Stimulated activated CD8-positive, alpha-beta memory T cell treated with anti-CD3 and anti-CD28 coated beads, Interleukin-7, amount 100 ng/mL, for 4 hours (primary cell): ENCODE results near the gene KLHL17.
"Not testable (repeated sequence)": the region's sequence is repeated elsewhere in the genome, so short reads cannot be mapped to it uniquely, and the experiment has no call there.

Source experiments
- DNase-seq, 2 donors: peaks; one replicate each; pipeline ENCODE4 v3.0.0-alpha.2; 2020; ENCODE audit warnings: low read depth in 2 of 2

The KLHL17 gene

GRCh38 chr1:967466-968343, 7.3 kb downstream of the KLHL17 start:
- DNase-seq: no peak

- DNase-seq: no peak
Observed at GRCh38 chr1:969260-969855, 9.0 kb downstream of the KLHL17 start.

DNA sequence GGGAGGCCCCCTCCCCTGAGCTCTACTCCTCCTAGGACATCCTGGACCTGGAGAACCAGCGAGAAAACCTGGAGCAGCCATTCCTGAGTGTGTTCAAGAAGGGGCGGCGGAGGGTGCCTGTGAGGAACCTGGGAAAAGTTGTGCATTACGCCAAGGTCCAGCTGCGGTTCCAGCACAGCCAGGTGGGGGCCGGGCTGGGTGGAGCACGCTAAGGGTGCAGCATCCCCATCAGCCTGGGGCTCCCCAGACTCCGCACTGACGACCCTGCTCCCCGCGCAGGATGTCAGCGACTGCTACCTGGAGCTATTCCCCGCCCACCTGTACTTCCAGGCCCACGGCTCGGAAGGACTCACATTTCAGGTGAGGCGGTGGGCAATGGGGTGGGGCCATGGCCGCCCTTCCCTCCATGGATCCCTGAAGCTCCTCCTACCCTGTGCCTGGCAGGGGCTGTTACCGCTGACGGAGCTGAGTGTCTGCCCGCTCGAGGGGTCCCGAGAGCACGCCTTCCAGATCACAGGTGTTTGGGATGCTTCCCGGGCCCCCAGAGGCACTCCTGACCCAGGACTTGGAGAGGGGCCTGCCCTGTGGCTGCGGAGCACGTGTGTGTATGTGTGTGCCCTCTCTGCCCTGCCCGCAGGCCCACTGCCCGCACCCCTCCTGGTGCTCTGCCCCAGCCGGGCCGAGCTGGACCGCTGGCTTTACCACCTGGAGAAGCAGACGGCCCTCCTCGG, 10.0 kb downstream of the KLHL17 start:
- no peak for DNase-seq

DNA sequence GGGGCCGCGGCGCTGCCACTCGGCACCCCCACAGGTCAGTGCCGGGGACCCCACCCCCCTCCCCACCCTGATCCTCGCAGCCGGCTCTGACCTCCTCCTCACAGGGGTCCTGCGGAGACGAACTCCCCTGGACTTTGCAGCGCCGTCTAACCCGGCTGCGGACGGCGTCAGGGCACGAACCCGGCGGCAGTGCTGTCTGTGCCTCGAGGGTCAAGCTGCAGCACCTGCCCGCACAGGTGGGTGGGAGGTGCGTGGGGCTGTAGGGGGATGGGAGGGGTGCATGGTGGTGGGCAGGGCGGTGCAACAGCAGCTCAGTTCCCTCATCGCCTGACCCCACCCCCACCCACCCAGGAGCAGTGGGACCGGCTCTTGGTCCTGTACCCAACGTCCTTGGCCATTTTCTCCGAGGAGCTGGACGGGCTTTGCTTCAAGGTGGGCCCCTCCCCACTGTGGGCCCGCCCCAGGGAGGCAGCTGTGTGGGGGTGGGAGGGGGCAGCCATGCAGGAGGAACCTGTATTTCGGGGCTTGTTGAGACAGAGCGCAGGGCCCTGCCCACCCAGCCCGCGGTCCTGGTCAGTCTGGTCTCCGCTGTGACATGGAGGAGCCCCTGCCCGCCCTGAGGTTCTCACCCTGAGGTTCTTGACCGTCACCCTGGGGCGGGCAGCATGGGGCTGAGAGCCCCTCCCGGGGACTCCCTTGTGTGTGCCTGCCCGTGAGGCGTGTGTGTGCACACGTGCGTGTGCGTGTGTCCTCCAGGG, 10.8 kb downstream of the KLHL17 start:
- no peak for DNase-seq

DNA sequence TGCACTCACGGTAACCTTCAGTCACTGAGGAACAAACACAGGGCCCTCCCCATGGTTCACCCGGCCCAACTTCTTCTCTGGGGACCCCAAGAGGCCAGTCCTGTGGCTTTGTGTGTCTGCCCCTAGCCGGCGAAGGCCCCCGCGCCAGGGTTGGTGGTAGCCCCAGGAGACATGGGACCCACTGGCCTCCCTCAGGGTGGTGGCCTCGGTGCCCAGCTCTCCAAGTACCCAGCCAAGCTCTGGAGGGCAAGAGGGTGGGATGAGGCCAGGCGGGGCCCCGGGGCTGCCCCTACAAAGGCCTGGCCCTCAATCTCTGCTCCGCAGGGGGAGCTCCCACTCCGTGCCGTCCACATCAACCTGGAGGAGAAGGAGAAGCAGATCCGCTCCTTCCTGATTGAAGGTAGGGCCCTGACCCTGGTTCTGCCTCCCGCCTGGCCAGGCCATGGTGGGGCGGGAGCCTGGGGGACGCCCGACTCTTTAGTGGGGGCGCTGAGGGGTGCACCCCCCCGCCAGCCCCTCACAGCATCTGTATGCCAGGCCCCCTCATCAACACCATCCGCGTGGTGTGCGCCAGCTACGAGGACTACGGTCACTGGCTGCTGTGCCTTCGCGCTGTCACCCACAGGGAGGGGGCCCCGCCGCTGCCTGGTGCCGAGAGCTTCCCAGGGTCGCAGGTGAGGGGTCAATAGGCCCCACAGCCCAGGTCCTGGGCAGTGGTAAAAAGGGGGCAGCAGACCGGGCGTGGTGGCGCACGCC, 11.5 kb downstream of the KLHL17 start:
- DNase-seq: no peak

DNA sequence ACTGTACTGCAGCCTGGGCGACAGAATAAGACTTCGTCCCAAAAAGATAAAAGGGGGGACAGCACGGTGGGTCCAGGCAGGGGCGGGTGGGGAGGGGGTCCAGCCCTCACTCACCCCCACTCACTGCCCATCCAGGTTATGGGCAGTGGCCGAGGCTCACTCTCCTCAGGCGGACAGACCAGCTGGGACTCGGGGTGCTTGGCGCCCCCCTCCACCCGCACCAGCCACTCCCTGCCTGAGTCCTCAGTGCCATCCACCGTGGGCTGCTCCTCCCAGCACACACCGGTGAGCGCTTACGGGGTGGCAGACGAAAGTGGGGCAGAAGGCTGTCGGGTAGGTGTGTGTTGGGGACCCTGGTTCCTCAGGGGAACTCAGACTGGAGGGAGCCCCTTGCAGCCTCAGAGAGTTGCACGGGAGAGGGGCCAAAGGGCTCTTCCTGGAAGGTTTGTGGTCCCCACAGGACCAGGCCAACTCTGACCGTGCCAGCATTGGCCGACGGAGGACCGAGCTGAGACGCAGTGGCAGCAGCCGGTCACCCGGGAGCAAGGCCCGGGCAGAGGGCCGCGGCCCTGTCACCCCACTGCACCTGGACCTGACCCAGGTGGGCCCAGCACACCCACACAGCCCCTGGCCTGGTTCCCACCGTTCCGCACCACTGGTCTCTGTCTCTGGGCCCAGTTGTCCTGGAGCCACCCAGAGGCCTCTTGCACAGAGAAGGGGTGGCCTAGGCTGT, 12.5 kb downstream of the KLHL17 start:
- no peak for DNase-seq

- no peak for DNase-seq
Observed at GRCh38 chr1:973459-974292, 13.3 kb downstream of the KLHL17 start.

DNA sequence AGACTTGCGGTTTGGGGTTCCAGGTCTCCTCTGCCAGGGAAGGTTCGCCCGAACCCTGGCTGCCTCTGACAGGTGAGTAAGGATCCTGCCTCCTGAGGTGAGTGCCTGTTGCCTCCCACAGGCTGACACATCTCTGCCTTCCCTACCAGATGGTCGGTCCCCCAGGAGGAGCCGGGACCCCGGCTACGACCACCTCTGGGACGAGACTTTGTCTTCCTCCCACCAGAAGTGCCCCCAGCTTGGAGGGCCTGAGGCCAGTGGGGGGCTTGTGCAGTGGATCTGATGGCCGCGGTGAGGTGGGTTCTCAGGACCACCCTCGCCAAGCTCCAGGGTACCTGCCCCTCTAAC, 13.9 kb downstream of the KLHL17 start:
- DNase-seq: no peak

GRCh38 chr1:974687-975328, 14.4 kb downstream of the KLHL17 start:
- DNase-seq: no peak

- DNase-seq: no peak
Observed at GRCh38 chr1:975365-975764, 15.0 kb downstream of the KLHL17 start.

- DNase-seq: peak in 1 of 2 donors; percentile 52
Observed at GRCh38 chr1:975896-976683, 15.7 kb downstream of the KLHL17 start.

DNA sequence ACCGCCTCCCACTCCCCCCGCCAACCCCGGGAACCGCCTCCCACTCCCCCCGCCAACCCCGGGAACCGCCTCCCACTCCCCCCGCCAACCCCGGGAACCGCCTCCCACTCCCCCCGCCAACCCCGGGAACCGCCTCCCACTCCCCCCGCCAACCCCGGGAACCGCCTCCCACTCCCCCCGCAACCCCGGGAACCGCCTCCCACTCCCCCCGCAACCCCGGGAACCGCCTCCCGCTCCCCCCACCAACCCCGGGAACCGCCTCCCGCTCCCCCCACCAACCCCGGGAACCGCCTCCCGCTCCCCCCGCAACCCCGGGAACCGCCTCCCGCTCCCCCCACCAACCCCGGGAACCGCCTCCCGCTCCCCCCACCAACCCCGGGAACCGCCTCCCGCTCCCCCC, 16.4 kb downstream of the KLHL17 start:
- not testable (repeated sequence) for DNase-seq

DNA sequence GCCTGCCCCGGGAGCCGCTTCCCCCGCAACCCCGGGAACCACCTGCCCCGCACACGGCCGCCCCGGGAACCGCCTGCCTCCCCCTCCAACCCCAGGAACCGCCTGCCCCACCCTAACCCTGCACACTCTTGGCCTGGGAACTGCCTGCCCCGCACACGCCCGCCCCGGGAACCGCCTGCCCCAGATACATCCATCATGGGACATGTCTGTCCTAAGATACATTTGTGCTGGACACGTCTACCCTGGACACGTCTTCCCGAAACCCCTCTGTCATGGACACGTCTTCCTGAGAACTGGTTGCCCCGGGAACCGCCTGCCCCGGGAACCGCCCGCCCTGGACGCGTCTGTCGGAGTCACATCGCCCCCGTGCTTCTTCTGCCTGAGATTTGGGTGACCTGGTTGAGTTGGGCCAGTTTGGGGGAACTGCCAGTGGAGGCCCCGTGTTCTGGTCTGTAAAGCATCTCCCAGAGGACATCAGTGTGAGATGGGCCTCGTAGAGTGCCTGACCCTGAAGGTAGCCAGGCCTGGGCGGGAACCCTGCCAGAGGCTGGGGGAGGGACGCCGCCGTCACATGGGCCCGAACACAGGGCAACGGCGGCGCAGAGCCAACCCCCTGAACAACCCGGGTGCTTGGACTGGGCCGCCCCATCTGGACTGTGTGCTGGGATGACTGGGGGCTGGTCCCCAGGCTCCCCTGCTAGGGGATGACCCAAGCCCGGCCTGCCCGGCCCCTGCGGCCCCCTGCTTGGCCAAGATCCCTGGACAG, 17.9 kb downstream of the KLHL17 start:
- no peak for DNase-seq

DNA sequence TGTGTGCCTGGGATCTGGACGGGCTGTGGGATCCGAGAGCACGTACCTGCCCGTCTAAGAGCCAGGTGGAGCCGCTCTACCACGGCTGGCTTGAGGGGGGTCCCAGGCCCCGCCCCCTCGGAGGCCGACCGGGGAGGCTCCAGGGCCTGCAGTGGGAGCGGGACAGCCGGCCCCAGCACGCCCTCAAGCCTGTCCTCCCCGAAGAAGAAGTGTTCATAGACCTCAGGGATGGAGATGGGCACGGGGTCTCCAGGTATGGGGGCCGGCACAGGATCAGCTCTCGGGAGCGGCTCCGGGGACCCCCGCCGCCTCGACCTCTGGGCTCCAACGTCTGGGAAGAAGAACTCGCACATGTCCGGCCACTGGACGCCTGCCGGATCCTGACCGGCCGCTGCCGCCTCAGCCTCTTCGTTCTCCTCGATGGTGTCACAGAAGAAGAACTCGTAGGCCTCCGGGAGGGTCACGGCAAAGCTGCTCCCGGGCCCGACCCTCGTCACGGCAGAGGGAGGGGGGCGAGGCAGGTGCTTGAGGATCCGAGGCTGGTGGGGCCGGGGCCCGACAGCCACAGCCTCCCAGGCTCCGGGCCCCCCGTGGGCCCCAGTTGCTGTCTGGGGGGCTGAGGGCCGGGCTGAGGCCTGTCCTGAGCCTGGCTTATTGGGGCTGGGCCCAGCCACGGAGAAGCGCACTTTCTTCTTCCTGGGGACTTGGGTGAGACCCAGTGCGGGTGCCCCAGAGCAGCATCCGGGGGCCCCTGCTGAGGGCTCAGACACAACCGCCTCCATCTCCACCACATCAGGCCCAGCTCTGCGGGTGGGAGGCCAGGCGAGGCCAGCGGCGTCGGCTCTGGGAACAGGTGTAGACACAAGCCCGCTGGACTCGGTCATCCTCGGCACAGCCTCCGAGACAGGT, 18.7 kb downstream of the KLHL17 start:
- DNase-seq: no peak

GRCh38 chr1:979744-980072, 19.3 kb downstream of the KLHL17 start:
- DNase-seq: no peak

DNA sequence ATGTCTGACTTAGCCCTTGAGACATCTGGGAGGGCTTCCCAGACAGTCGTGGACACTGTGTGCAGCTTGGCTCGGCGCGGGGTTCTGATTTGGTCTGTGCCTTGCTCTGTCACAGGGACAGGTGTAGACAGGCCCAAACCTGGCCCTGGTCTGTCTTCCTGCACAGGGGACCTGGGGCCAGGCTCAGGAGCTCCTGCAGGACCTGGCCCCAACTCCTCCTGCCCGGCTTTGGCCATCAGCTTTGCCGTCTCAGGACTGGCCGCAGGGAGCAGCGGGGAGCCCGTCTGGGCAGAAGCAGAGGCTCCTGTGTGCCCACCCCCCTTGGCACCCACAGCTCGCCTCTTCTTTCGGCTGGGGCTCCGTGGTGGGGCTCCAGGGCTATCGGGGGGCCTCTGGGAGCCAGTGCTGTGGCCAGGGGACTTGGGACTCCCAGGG, 19.8 kb downstream of the KLHL17 start:
- DNase-seq: no peak
